Activated B cell treated with CpG ODN at 0.5 μM for 24 hours (primary cell): ENCODE data around the gene NAA25. TPM values are rescaled to one million over a fixed set of nuclear protein-coding genes. Genes with fewer than 3 reads are reported as not detected.

Experiments
- ATAC-seq: fragments of 200-7000 bp; cut with Tn5 transposase; one replicate; pipeline ENCODE4 v1.10.0; 2021; ENCODE audit warnings: low read depth, mild to moderate bottlenecking, moderate library complexity
- CTCF ChIA-PET: fragments of 350-600 bp; sonication (Branson Sonifier 250); formaldehyde crosslinking; loops from one replicate; lab custom pipeline; 2021; ENCODE audit warnings: antibody characterized with exemption; lab: Charles Lee
- POLR2A ChIA-PET: fragments of 350-600 bp; sonication (Branson Sonifier 250); formaldehyde crosslinking; loops from one replicate; lab custom pipeline; 2021; ENCODE audit warnings: antibody characterized with exemption; lab: Charles Lee
- DNase-seq: peaks from one replicate; pipeline ENCODE4 v3.0.0; 2022
- H3K27ac Mint-ChIP-seq: one replicate; pipeline ENCODE4 v1.8.0; 2020; ENCODE audit warnings: mixed read lengths
- H3K27me3 Mint-ChIP-seq: one replicate; pipeline ENCODE4 v1.8.0; 2021; ENCODE audit warnings: mixed read lengths
- H3K36me3 Mint-ChIP-seq: one replicate; pipeline ENCODE4 v1.8.0; 2021; ENCODE audit warnings: low read depth, mixed read lengths
- H3K4me1 Mint-ChIP-seq: one replicate; pipeline ENCODE4 v1.8.0; 2021; ENCODE audit warnings: mixed read lengths
- H3K4me3 Mint-ChIP-seq: one replicate; pipeline ENCODE4 v1.8.0; 2020; ENCODE audit warnings: mild to moderate bottlenecking, mixed read lengths
- H3K9me3 Mint-ChIP-seq: one replicate; pipeline ENCODE4 v1.8.0; 2020; ENCODE audit warnings: mixed read lengths
- intact Hi-C: fragments of 100-400 bp; cut with micrococcal nuclease; formaldehyde crosslinking; loops from one replicate; pipeline ENCODE4 v1.15.1; 2024
- total RNA-seq: library from RNA; stranded (reverse); gene quantifications from 2 replicates; pipeline ENCODE4 v1.2.3, GENCODE V29; 2022
- TF ChIP-seq, protein P1 (sequence below): fragments of 200-600 bp; IDR thresholded peaks from one replicate; pipeline ENCODE4 v1.8.0; 2022; ENCODE audit warnings: antibody characterized with exemption, mild to moderate bottlenecking

The NAA25 gene
- total RNA-seq, 1 donor from 2014 or later, result 52.7 TPM

DNA sequence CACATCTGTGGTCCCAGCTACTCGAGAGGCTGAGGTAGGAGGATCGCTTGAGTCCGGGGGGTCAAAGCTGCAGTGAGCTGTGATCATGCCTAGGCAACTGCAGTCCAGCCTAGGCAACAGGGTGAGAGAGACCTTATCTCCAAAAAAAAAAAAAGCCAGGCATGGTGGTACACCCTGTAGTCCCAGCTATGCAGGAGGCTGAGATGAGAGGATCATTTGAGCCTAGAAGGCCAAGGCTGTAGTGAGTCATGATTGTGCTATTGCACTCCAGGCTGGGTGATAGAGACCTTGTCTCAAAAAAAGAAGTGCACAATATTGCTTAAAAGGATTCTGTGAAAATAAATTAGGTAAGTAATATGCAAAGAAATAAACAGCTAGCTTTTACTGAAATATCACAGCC lies 17.0 kb downstream of the NAA25 start:
- Mint-ChIP-seq H3K9me3 (no peaks in the 10 kb centered on the region), H3K4me1 (peaks cover 15% of the 10 kb centered on the region), H3K27me3 (no peaks in the 10 kb centered on the region), H3K27ac (no peak overlapping the region), H3K36me3 (peaks cover 64% of the 10 kb centered on the region), H3K4me3 (no peak overlapping the region)
- ChIA-PET POLR2A (no interaction called here), CTCF (no interaction called here)
- DNase-seq (no peak), ATAC-seq (no peak)
- TF ChIP-seq, protein P1, sequence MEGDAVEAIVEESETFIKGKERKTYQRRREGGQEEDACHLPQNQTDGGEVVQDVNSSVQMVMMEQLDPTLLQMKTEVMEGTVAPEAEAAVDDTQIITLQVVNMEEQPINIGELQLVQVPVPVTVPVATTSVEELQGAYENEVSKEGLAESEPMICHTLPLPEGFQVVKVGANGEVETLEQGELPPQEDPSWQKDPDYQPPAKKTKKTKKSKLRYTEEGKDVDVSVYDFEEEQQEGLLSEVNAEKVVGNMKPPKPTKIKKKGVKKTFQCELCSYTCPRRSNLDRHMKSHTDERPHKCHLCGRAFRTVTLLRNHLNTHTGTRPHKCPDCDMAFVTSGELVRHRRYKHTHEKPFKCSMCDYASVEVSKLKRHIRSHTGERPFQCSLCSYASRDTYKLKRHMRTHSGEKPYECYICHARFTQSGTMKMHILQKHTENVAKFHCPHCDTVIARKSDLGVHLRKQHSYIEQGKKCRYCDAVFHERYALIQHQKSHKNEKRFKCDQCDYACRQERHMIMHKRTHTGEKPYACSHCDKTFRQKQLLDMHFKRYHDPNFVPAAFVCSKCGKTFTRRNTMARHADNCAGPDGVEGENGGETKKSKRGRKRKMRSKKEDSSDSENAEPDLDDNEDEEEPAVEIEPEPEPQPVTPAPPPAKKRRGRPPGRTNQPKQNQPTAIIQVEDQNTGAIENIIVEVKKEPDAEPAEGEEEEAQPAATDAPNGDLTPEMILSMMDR, result no peak
- intact Hi-C loops, result no loop called here

DNA sequence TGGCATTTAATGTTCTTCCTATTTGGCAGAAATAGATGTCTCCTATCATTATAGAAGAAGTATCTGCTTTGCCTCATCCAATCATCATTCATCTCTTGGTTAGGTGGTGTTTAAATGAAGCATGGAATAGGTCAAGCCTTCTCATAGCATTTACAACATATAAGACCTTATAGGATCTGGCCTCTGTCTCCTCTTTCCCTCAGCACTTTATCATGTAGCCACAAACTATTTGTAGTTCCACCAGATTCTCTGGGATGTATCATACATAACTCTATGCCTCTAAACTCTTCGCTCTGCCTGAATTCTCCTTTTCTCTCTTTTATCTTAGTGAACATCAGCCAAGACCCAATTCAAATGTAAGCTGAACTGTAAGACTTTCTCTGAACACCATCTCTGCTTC lies 20.7 kb downstream of the NAA25 start:
- Mint-ChIP-seq H3K9me3 (no peaks in the 10 kb centered on the region), H3K4me3 (no peak overlapping the region), H3K4me1 (peaks cover 8% of the 10 kb centered on the region), H3K27ac (no peak overlapping the region), H3K36me3 (peaks cover 71% of the 10 kb centered on the region), H3K27me3 (peaks cover 2% of the 10 kb centered on the region)
- ATAC-seq (no peak), DNase-seq (no peak)
- intact Hi-C loops, result no loop called here
- ChIA-PET CTCF (no interaction called here), POLR2A (no interaction called here)
- TF ChIP-seq, protein P1, result no peak

DNA sequence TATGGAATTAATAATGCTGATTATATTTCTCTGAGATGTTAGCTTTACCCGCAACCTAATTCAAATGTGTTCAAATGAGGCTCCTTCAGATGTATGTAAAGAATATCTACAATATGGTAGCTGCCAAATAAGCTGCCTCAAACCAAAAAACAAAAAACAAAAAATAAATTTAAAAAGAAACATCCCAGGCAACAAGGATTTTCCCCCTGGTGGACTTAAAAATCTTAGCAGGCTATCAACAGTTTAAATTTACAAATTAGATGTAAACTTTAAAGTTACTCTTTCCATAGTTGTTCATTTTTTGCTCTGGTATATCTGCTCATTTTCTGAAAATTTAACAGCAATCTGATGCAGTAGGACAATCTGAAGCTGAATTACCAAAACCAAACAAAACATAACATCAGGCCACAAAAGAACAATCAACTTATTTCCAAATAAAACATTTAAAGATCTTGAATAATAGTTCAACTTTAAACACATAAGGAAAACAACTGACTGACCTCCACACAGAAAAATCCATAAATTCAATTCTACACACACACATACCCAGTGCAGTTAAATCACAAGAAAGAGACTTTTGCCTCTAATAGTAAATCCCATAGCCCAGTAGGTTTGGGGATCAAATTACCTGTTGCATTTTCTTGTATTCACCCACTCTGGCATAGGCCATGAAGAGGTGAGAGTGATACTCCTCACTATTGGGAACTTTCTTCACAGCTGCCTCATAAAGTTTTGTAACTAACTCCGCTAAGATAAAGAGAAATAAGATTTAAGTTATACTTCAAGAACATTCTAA lies 21.3 kb downstream of the NAA25 start:
- TF ChIP-seq, protein P1, result no peak
- no peak overlapping the region for H3K4me3 Mint-ChIP-seq
- POLR2A ChIA-PET, result no interaction called here
- H3K27me3 Mint-ChIP-seq, result peaks cover 2% of the 10 kb centered on the region
- CTCF ChIA-PET, result no interaction called here
- intact Hi-C loops, result no loop called here
- no peak for ATAC-seq
- H3K9me3 Mint-ChIP-seq, result no peaks in the 10 kb centered on the region
- H3K4me1 Mint-ChIP-seq, result peaks cover 8% of the 10 kb centered on the region
- no peak for DNase-seq
- peaks cover 69% of the 10 kb centered on the region for H3K36me3 Mint-ChIP-seq
- H3K27ac Mint-ChIP-seq, result no peak overlapping the region

DNA sequence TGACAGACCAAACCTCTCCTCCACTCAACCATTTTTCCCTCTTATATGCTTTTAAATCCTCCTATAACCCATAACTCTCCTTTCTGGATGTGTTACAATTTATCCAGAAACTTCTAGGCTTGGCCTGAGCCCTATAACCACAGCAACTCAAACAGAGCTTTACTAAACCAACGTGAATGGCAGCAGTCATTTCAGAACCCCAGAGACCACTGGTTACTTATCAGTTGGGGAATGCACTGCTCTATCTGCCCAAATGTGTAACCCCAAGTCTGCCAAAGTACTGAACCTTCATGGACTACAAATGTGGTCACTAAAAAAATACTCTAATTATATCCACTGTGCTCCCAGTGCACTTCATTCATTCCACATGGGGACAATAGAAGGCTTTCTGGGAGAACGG lies 42.0 kb downstream of the NAA25 start:
- Mint-ChIP-seq H3K4me1 (no peaks in the 10 kb centered on the region), H3K4me3 (no peak overlapping the region), H3K27ac (peak overlapping the region; percentile 27), H3K36me3 (peaks cover 78% of the 10 kb centered on the region), H3K27me3 (no peaks in the 10 kb centered on the region), H3K9me3 (no peaks in the 10 kb centered on the region)
- ChIA-PET POLR2A (interaction anchor here (0.6 kb wide), 1 partner anchor 193 kb away, joined by 3 read pairs; no protein-coding TSS in a partner anchor), CTCF (interaction anchor here (1.1 kb wide), 1 partner anchor 321 kb away, joined by 3 read pairs; no protein-coding TSS in a partner anchor)
- ATAC-seq (no peak), DNase-seq (no peak)
- intact Hi-C loops, result no loop called here
- TF ChIP-seq, protein P1, result no peak

DNA sequence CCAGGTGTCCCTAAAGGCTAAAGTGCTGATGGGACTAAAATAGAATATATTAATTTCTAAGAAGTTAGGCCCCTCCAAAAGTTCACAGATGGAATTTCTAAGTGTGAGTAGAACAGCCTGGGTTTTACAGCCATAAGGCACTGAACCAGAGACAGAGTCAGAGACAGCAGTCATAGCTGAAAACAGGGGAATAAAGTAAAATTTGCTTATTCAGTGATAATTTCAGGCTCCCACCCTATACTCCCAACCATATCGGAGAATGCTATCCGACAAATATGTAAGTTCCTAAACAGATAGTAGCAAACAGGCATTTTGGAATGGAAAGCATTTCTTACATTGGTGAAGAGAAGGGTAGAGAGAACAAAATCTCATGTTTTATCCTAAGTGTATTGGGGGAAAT lies 45.3 kb downstream of the NAA25 start:
- Mint-ChIP-seq H3K27me3 (no peaks in the 10 kb centered on the region), H3K9me3 (no peaks in the 10 kb centered on the region), H3K36me3 (peaks cover 80% of the 10 kb centered on the region), H3K4me3 (no peak overlapping the region), H3K27ac (no peak overlapping the region), H3K4me1 (no peaks in the 10 kb centered on the region)
- ChIA-PET POLR2A (no interaction called here), CTCF (no interaction called here)
- DNase-seq (no peak), ATAC-seq (no peak)
- TF ChIP-seq, protein P1, result no peak
- intact Hi-C loops, result no loop called here
